GM18508 (cell line): ENCODE measurements around the gene CALHM5.

Source experiments
- ATAC-seq: cut with Tn5 transposase; IDR thresholded peaks from one replicate; pipeline ENCODE4 v1.9.1; 2021; ENCODE audit warnings: moderate number of reproducible peaks; ENCODE audit not compliant: insufficient read depth, unreplicated experiment

The CALHM5 gene

DNA sequence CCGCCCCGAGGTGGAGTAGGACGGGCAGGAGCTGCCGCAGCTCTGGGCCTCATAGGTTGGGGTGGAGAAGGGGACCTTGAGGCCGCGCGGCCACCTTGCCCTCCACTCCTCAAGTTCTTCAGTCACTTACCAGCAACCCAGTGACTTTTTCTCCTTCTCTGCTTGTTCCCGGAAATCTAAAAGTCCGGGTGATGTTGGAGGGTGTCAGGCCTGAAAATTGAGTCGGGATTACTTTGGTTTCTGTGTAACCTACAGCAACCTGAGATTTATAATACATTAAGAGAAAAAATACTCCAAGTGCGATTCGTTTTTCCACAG lies 60.2 kb downstream of the CALHM5 start:
- no peak for ATAC-seq

GRCh38 chr6:116572162-116572561 lies 60.7 kb downstream of the CALHM5 start:
- ATAC-seq, result no peak
